Panc1 (cell line): ENCODE results near the gene MORC3.

Source experiments
- CTCF ChIP-seq: fragments of 450-650 bp; IDR thresholded peaks from 2 replicates; pipeline ENCODE4 v1.5.1; 2017; ENCODE audit warnings: mild to moderate bottlenecking
- POLR2AphosphoS5 ChIP-seq: IDR thresholded peaks from 2 replicates; pipeline ENCODE4 v1.6.1; 2012; ENCODE audit warnings: mild to moderate bottlenecking, low read depth, low read length, moderate library complexity
- REST ChIP-seq, 2 experiments: IDR thresholded peaks; 2 replicates each; pipeline ENCODE4 v1.6.1; 2011 to 2012; ENCODE audit warnings: low read depth in 2 of 2, control low read depth in 1 of 2, low read length in 1 of 2, mild to moderate bottlenecking in 1 of 2, moderate library complexity in 1 of 2; ENCODE audit not compliant: insufficient read depth in 1 of 2
- SIN3A ChIP-seq: IDR thresholded peaks from 2 replicates; pipeline ENCODE4 v1.6.1; 2012; ENCODE audit warnings: low read depth, mild to moderate bottlenecking, low read length, moderate library complexity, borderline replicate concordance; ENCODE audit not compliant: insufficient read depth
- TCF7L2 ChIP-seq: IDR thresholded peaks from 2 replicates; pipeline ENCODE4 v1.6.1; 2011; ENCODE audit warnings: mild to moderate bottlenecking, low read depth, low read length, inconsistent platforms

GRCh38 chr21:36415375-36415774 lies 95.4 kb downstream of the MORC3 start:
- TF ChIP-seq CTCF (no peak), POLR2AphosphoS5 (no peak), REST (IDR thresholded peaks at IDR 0.05; ENCODE audit: insufficient read depth in 1 of 2, low read depth in 2 of 2, low read length in 1 of 2) (no peak), SIN3A (no peak), TCF7L2 (no peak)
